Upper lobe of left lung (tissue), 4 donors: Measurements from ENCODE around the gene TBC1D4.

ENCODE experiments used
- CTCF ChIP-seq, 6 experiments: fragments of 450-650 bp in 4 of 6; fragments of 200-600 bp in 2 of 6; sonication (generic) in 2 of 6; IDR thresholded peaks; one replicate each; pipeline ENCODE4 v1.5.1; 2016 to 2019; ENCODE audit warnings: antibody characterized with exemption in 6 of 6
- EP300 ChIP-seq, 4 donors: sonication (generic); formaldehyde crosslinking; IDR thresholded peaks; one replicate each; pipeline ENCODE4 v1.5.1; 2017; ENCODE audit warnings: antibody characterized with exemption in 4 of 4, control low read depth in 2 of 4
- POLR2A ChIP-seq, 4 donors: fragments of 450-650 bp; IDR thresholded peaks; one replicate each; pipeline ENCODE4 v1.5.1; 2016 to 2017; ENCODE audit warnings: antibody characterized with exemption in 4 of 4, mild to moderate bottlenecking in 2 of 4
- POLR2AphosphoS5 ChIP-seq, 2 donors: sonication (generic); formaldehyde crosslinking; IDR thresholded peaks; one replicate each; pipeline ENCODE4 v1.5.1; 2017; ENCODE audit warnings: antibody characterized with exemption in 2 of 2

GRCh38 chr13:75307370-75307949, 174.5 kb downstream of the TBC1D4 start:
- TF ChIP-seq CTCF (IDR thresholded peaks at IDR 0.05) (no peak), POLR2A (IDR thresholded peaks at IDR 0.05) (no peak), POLR2AphosphoS5 (IDR thresholded peaks at IDR 0.05) (no peak), EP300 (IDR thresholded peaks at IDR 0.05) (no peak)
